Measurements from ENCODE around the gene CPM.

DNA sequence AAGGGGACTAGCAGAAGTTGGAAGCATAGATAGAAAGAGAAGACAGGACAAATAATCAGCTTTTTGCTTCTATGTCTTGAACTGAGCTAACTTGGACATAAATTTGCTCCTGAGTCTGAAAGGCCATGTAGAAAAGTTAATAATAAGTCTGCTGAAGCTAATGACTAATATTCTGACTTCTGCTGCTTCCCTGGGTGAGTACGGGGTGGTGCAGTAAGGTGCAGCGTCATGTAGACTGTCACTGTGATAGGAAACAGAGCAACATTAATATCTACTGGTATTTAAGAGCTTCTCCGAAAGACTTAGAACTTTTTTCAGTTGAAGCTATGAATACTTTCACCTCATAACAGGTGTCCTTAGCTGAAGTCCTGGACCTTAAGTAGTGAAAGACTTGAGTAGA lies 34.1 kb upstream of the CPM start:
- TF ChIP-seq ZZZ3 (IDR thresholded peaks at IDR 0.05; ENCODE audit: control insufficient read depth, insufficient read length, low read depth) (no peak), NR2C2 (IDR thresholded peaks at IDR 0.05; ENCODE audit: borderline replicate concordance, control insufficient read depth, insufficient read length, low read depth) (no peak), SP1 (IDR thresholded peaks at IDR 0.05; ENCODE audit: low read depth, low read length) (no peak), GABPA (IDR thresholded peaks at IDR 0.05; ENCODE audit: low read depth) (no peak), ATF2 (IDR thresholded peaks at IDR 0.05; ENCODE audit: low read length) (no peak)

Measured in GM12878 (cell line).